SK-N-SH (cell line): ENCODE data around the gene RAB26. TPM values are rescaled to one million over a fixed set of nuclear protein-coding genes. Genes with fewer than 3 reads are reported as not detected.
"Not testable (repeated sequence)": the region's sequence is repeated elsewhere in the genome, so short reads cannot be mapped to it uniquely, and the experiment has no call there.

Experiments
- CTCF ChIA-PET: fragments of 300-600, 350-600 bp; formaldehyde crosslinking; extraction: SDS; loops from one replicate; lab custom pipeline; 2021; lab: Yijun Ruan, JAX
- POLR2A ChIA-PET: fragments of 350-600 bp; sonication (Branson Sonifier 250); formaldehyde crosslinking; extraction: SDS; loops from one replicate; lab custom pipeline; 2020; ENCODE audit warnings: antibody characterized with exemption, inconsistent platforms; lab: Yijun Ruan, JAX
- DNase-seq: peaks from one replicate; pipeline ENCODE4 v3.0.0; 2012
- H2AFZ ChIP-seq: fragments of 200-600 bp; sonication (generic); 2 replicates; pipeline ENCODE4 v1.8.1; 2016; ENCODE audit warnings: antibody characterized with exemption, mild to moderate bottlenecking, low read depth
- H3F3A ChIP-seq: fragments of 200-600 bp; sonication (generic); replicated peaks from 2 replicates; pipeline ENCODE3; 2016; ENCODE audit warnings: antibody characterized with exemption, mild to moderate bottlenecking; ENCODE audit not compliant: insufficient read depth
- H3K27ac ChIP-seq, 2 experiments: fragments of 200-500 bp in 1 of 2; fragments of 200-600 bp in 1 of 2; sonication (Bioruptor generic) in 1 of 2; sonication (generic), shearing (Covaris generic) in 1 of 2; 2 replicates each; pipeline versions ENCODE4 v1.5.1 to v1.6.1; 2014 to 2016; ENCODE audit warnings: low read depth in 2 of 2, inconsistent platforms in 1 of 2, low read length in 1 of 2, mild to moderate bottlenecking in 1 of 2, mixed read lengths in 1 of 2
- H3K27me3 ChIP-seq: fragments of 200-600 bp; sonication (generic), shearing (Covaris generic); 2 replicates; pipeline ENCODE4 v1.6.1; 2016; ENCODE audit warnings: mixed run types; ENCODE audit not compliant: insufficient read depth
- H3K36me3 ChIP-seq, 2 experiments: fragments of 200-500 bp in 1 of 2; fragments of 200-600 bp in 1 of 2; sonication (Bioruptor generic) in 1 of 2; sonication (generic) in 1 of 2; replicated peaks in 1 of 2; 2 replicates each; pipeline versions ENCODE3 to v1.5.1; 2014 to 2016; ENCODE audit warnings: low read length in 1 of 2, mild to moderate bottlenecking in 1 of 2; ENCODE audit not compliant: insufficient read depth in 2 of 2, control insufficient read depth in 1 of 2
- H3K4me1 ChIP-seq, 2 experiments: fragments of 200-500 bp in 1 of 2; fragments of 200-600 bp in 1 of 2; sonication (Bioruptor generic) in 1 of 2; sonication (generic), shearing (Covaris generic) in 1 of 2; 2 replicates each; pipeline versions ENCODE4 v1.5.1 to v1.6.1; 2014 to 2016; ENCODE audit warnings: low read depth in 1 of 2, low read length in 1 of 2, mixed run types in 1 of 2; ENCODE audit not compliant: insufficient read depth in 2 of 2, control insufficient read depth in 1 of 2
- H3K4me2 ChIP-seq: fragments of 200-600 bp; sonication (generic), shearing (Covaris generic); 2 replicates; pipeline ENCODE4 v1.6.1; 2017; ENCODE audit warnings: mixed run types
- H3K4me3 ChIP-seq, 2 experiments: fragments of 200-500 bp in 1 of 2; fragments of 200-600 bp in 1 of 2; sonication (Bioruptor generic) in 1 of 2; sonication (generic), shearing (Covaris generic) in 1 of 2; 2 replicates each; pipeline versions ENCODE4 v1.5.1 to v1.8.1; 2014 to 2016; ENCODE audit warnings: low read depth in 2 of 2, inconsistent platforms in 1 of 2, low read length in 1 of 2, mild to moderate bottlenecking in 1 of 2, mixed read lengths in 1 of 2, moderate library complexity in 1 of 2
- H3K79me2 ChIP-seq: fragments of 200-600 bp; sonication (generic); 2 replicates; pipeline ENCODE4 v1.8.1; 2017; ENCODE audit warnings: mild to moderate bottlenecking; ENCODE audit not compliant: insufficient read depth
- H3K9ac ChIP-seq: fragments of 200-600 bp; sonication (generic); 2 replicates; pipeline ENCODE4 v1.6.1; 2017; ENCODE audit warnings: mixed run types
- H3K9me2 ChIP-seq: fragments of 200-600 bp; sonication (generic); 2 replicates; pipeline ENCODE4 v1.6.1; 2017; ENCODE audit warnings: mixed run types
- H3K9me3 ChIP-seq: fragments of 200-600 bp; sonication (generic); 2 replicates; pipeline ENCODE4 v1.6.1; 2017; ENCODE audit warnings: mixed run types, mild to moderate bottlenecking, moderate library complexity
- H4K20me1 ChIP-seq: fragments of 200-600 bp; sonication (generic); 2 replicates; pipeline ENCODE4 v1.6.1; 2017; ENCODE audit warnings: mild to moderate bottlenecking, mixed run types; ENCODE audit not compliant: insufficient read depth
- CHD2 ChIP-seq: fragments of 150-350 bp; IDR thresholded peaks from 2 replicates; pipeline ENCODE4 v1.6.1; 2018; ENCODE audit warnings: low read length; ENCODE audit not compliant: partially characterized antibody
- EZH2phosphoT487 ChIP-seq: fragments of 200-600 bp; sonication (generic); IDR thresholded peaks from 2 replicates; pipeline ENCODE4 v1.6.1; 2017; ENCODE audit warnings: low read depth, mixed run types, mild to moderate bottlenecking, antibody characterized with exemption, moderate library complexity, borderline replicate concordance
- MXI1 ChIP-seq: IDR thresholded peaks from 2 replicates; pipeline ENCODE4 v1.6.1; 2012; ENCODE audit warnings: mild to moderate bottlenecking, low read depth, low read length, improper control_type of control experiment
- NFIC ChIP-seq: IDR thresholded peaks from 2 replicates; pipeline ENCODE4 v1.4.0; 2012; ENCODE audit warnings: borderline replicate concordance
- POLR2AphosphoS5 ChIP-seq: IDR thresholded peaks from 2 replicates; pipeline ENCODE4 v1.6.1; 2012; ENCODE audit warnings: low read depth, low read length
- RAD21 ChIP-seq: IDR thresholded peaks from 2 replicates; pipeline ENCODE4 v1.6.1; 2012; ENCODE audit warnings: mild to moderate bottlenecking, low read length
- RCOR1 ChIP-seq: fragments of 150-350 bp; IDR thresholded peaks from 2 replicates; pipeline ENCODE4 v1.6.1; 2017; ENCODE audit warnings: antibody characterized with exemption, low read length
- RFX5 ChIP-seq: IDR thresholded peaks from 2 replicates; pipeline ENCODE4 v1.6.1; 2012; ENCODE audit warnings: mild to moderate bottlenecking, improper control_type of control experiment, low read length
- SIN3A ChIP-seq: IDR thresholded peaks from 2 replicates; pipeline ENCODE4 v1.6.1; 2012; ENCODE audit warnings: low read depth, mild to moderate bottlenecking, low read length, moderate library complexity, borderline replicate concordance
- SMC3 ChIP-seq: IDR thresholded peaks from 2 replicates; pipeline ENCODE4 v1.6.1; 2012; ENCODE audit warnings: low read depth, low read length, improper control_type of control experiment
- TAF1 ChIP-seq: IDR thresholded peaks from 2 replicates; pipeline ENCODE4 v1.6.1; 2012; ENCODE audit warnings: low read depth, mild to moderate bottlenecking, low read length, moderate library complexity, borderline replicate concordance
- TCF12 ChIP-seq: IDR thresholded peaks from 2 replicates; pipeline ENCODE4 v1.4.0; 2012
- WGBS: methylation state at CpG from one replicate; pipeline ENCODE4 v1.1.6; 2017; ENCODE audit warnings: low lambda C conversion rate; 5-methylcytosine and 5-hydroxymethylcytosine counted together
- polyA plus RNA-seq, 3 experiments: library from polyadenylated mRNA; depleted of rRNA; stranded (reverse); fragments of >200 nt; gene quantifications; 2 replicates each; pipeline ENCODE4 v1.2.3, GENCODE V29; 2012
- TF ChIP-seq, protein P1 (sequence below): fragments of 150-350 bp; IDR thresholded peaks from 2 replicates; pipeline ENCODE4 v1.6.1; 2017; ENCODE audit warnings: antibody characterized with exemption, low read length, low read depth, borderline replicate concordance

Gene RAB26, protein sequence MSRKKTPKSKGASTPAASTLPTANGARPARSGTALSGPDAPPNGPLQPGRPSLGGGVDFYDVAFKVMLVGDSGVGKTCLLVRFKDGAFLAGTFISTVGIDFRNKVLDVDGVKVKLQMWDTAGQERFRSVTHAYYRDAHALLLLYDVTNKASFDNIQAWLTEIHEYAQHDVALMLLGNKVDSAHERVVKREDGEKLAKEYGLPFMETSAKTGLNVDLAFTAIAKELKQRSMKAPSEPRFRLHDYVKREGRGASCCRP
- polyA plus RNA-seq (2012; rRNA removed): 14.3 and 19.5 TPM in 2 replicates
- 4.5 and 6.2 TPM in 2 replicates for polyA plus RNA-seq (2012; cell fraction: cytosol; rRNA removed)
- polyA plus RNA-seq (2012; cell fraction: nucleus; rRNA removed): 102 and 121 TPM in 2 replicates

DNA sequence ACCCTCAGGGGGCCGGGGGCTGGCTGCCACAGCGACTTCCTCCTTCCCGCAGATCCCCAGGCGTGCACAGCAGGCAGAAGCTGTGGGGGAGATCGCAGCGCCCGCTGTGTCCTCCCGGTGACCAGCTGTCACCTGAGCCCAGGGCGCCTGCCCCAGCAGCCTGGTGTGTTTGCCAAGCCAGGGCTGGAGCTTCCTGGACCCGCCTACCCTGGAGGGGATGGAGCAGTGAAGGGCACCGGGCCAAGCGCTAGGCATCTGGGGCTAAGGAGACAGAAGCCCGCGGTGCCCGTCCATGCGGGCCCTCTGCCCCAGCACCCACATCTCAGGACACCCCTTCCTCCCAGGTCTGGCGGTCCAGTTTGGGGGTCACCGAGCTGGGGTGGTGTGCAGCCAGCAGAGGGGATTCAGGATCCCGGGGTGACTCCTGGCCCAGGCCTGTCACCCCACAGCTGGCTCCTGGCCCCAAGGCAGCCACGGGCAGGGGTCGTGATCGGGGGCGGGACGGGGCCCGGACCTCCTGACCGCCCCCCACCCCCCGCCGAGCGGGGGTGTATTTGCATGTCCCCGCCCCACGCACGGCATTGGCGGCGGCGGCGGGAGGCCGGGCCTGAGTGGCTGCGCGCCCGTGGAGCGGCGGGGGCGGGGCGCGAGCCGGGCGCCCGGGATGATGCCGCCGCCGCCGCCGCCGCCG is at the start of gene RAB26:
RAB26 (plus strand) TSS at position 645 of the 691 bp plus-strand sequence. CDS start 159 bp downstream, outside the sequence.
- Histone ChIP-seq H3K9ac (peak within 1 kb of the TSS; percentile 18; the same call in 1 of the 2 replicates), H3K4me1 (peaks cover 41 to 62% of the 10 kb centered on the region in 2 experiments; a peak in 3 of 4 replicates), H3K4me2 (peak within 1 kb of the TSS; percentile 96), H3K27ac (peak within 1 kb of the TSS; percentile 33 to 80; a peak in 3 of 4 replicates), H3K36me3 (peaks cover 10 to 20% of the 10 kb centered on the region in 2 experiments), H3K9me2 (no peaks in the 10 kb centered on the region), H3F3A (peaks cover 39% of the 10 kb centered on the region), H3K4me3 (peak within 1 kb of the TSS; percentile 50 to 60), H3K9me3 (no peaks in the 10 kb centered on the region), H3K27me3 (no peaks in the 10 kb centered on the region), H2AFZ (no peak within 1 kb of the TSS), H3K79me2 (peaks cover 39% of the 10 kb centered on the region), H4K20me1 (peaks cover 63% of the 10 kb centered on the region)
- TF ChIP-seq, protein P1, sequence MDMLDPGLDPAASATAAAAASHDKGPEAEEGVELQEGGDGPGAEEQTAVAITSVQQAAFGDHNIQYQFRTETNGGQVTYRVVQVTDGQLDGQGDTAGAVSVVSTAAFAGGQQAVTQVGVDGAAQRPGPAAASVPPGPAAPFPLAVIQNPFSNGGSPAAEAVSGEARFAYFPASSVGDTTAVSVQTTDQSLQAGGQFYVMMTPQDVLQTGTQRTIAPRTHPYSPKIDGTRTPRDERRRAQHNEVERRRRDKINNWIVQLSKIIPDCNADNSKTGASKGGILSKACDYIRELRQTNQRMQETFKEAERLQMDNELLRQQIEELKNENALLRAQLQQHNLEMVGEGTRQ: no peak
- no peak for TF ChIP-seq RFX5
- TF ChIP-seq TCF12: no peak
- TF ChIP-seq TAF1: no peak
- peak; percentile 50; the same call in 1 of the 2 replicates for TF ChIP-seq RCOR1
- no peak for TF ChIP-seq EZH2phosphoT487
- peak; percentile 91 for TF ChIP-seq MXI1
- TF ChIP-seq SMC3: no peak
- no peak for TF ChIP-seq RAD21
- TF ChIP-seq CHD2: peak; percentile 80
- peak; percentile 69 for TF ChIP-seq NFIC
- TF ChIP-seq POLR2AphosphoS5: no peak
- TF ChIP-seq SIN3A: 0 out of 2 replicates have a peak, but pooled peaks have one; percentile 40
- ChIA-PET POLR2A (interaction anchor here (0.6 to 1.7 kb wide), 7 partner anchors 23 to 183 kb away, joined by 3 to 5 read pairs (median 4); partner anchors contain the start of genes MLST8, NTHL1, RPS2 and TSC2), CTCF (interaction anchor here (0.6 to 4.1 kb wide), 7 partner anchors 81 to 374 kb away, joined by 3 to 31 read pairs (median 3); no protein-coding TSS in a partner anchor)
- peak; percentile 91 for DNase-seq
- 16% methylated on average over 5 of the region's 55 CpGs for WGBS

DNA sequence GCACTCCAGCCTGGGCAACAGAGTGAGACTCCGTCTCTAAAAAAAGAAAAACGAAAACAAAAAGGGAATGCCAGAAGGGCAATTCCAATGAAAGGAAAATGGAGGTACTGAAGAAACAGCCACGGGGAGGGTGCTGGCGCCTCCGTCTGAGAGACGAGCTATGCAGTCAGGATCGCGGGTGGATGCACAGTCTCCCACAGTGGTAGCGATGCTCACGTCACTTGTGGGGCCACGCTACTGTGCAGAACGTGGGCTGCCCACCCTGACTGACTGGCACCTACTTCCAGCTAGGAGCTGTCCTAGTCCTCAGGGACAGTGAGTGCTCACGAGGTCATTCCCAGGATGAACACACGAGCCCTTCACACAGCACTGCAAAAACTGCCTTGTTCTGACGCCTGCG is 46.8 kb upstream of the RAB26 start:
- H3K79me2 ChIP-seq, H3K9me3 ChIP-seq, H3F3A ChIP-seq, H3K4me3 ChIP-seq, H3K4me1 ChIP-seq, H3K27ac ChIP-seq, H2AFZ ChIP-seq, H3K9me2 ChIP-seq, H3K9ac ChIP-seq, H3K4me2 ChIP-seq, POLR2A ChIA-PET, H4K20me1 ChIP-seq, DNase-seq, H3K27me3 ChIP-seq, CTCF ChIA-PET: not testable (repeated sequence)
- WGBS: 96% methylated on average over 12 of the region's 16 CpGs
- peaks cover 0 to 20% of the 10 kb centered on the region in 2 experiments for H3K36me3 ChIP-seq
